GOT3 (cell line): ENCODE data around the gene TCAIM.
"Not testable (repeated sequence)": the region's sequence is repeated elsewhere in the genome, so short reads cannot be mapped to it uniquely, and the experiment has no call there.

Source experiments
- DNase-seq: peaks from one replicate; lab custom pipeline; 2025; ENCODE audit warnings: mixed read lengths; lab: John Stamatoyannopoulos, UW

Gene TCAIM

GRCh38 chr3:44416031-44417030, 77.8 kb downstream of the TCAIM start:
- no peak for DNase-seq

GRCh38 chr3:44418118-44418517, 79.6 kb downstream of the TCAIM start:
- DNase-seq, result not testable (repeated sequence)

GRCh38 chr3:44418549-44418948, 80.0 kb downstream of the TCAIM start:
- DNase-seq, result no peak

GRCh38 chr3:44419116-44419922, 80.8 kb downstream of the TCAIM start:
- DNase-seq, result no peak

- no peak for DNase-seq
Measured at GRCh38 chr3:44419923-44420650, 81.5 kb downstream of the TCAIM start.

- no peak for DNase-seq
Measured at GRCh38 chr3:44420676-44421075, 82.1 kb downstream of the TCAIM start.

GRCh38 chr3:44421280-44421679, 82.7 kb downstream of the TCAIM start:
- no peak for DNase-seq

- no peak for DNase-seq
Measured at GRCh38 chr3:44424758-44425157, 86.2 kb downstream of the TCAIM start.

- no peak for DNase-seq
Measured at GRCh38 chr3:44427683-44428082, 89.1 kb downstream of the TCAIM start.

- DNase-seq, result no peak
Measured at GRCh38 chr3:44428910-44429309, 90.3 kb downstream of the TCAIM start.

- no peak for DNase-seq
Measured at GRCh38 chr3:44429459-44429858, 90.9 kb downstream of the TCAIM start.

GRCh38 chr3:44430466-44430865, 91.9 kb downstream of the TCAIM start:
- DNase-seq, result no peak

GRCh38 chr3:44434834-44435510, 96.4 kb downstream of the TCAIM start:
- no peak for DNase-seq

GRCh38 chr3:44436181-44436580, 97.6 kb downstream of the TCAIM start:
- DNase-seq, result no peak

- no peak for DNase-seq
Measured at GRCh38 chr3:44437800-44438199, 99.2 kb downstream of the TCAIM start.

GRCh38 chr3:44439499-44440295, 101.1 kb downstream of the TCAIM start:
- no peak for DNase-seq

GRCh38 chr3:44442596-44443309, 104.2 kb downstream of the TCAIM start:
- no peak for DNase-seq

- no peak for DNase-seq
Measured at GRCh38 chr3:44444437-44444836, 105.9 kb downstream of the TCAIM start.

- DNase-seq, result no peak
Measured at GRCh38 chr3:44444896-44445691, 106.5 kb downstream of the TCAIM start.
